Subcutaneous adipose tissue (tissue), 4 donors: ENCODE measurements around the gene AHDC1. TPM values are rescaled to one million over a fixed set of nuclear protein-coding genes. Genes with fewer than 3 reads are reported as not detected.

Experiments
- CTCF ChIP-seq: fragments of 450-650 bp; IDR thresholded peaks from one replicate; pipeline ENCODE4 v1.5.1; 2016; ENCODE audit warnings: low read depth, mild to moderate bottlenecking, control low read depth, antibody characterized with exemption, moderate library complexity
- total RNA-seq, 4 donors: library from RNA; depleted of rRNA; stranded (reverse); fragments of >200 nt; gene quantifications; one replicate each; pipeline ENCODE4 v1.1.0, GENCODE V29; 2016

Gene AHDC1
- total RNA-seq, 4 donors from 2014 or later: 2.9 to 13.6 (median 7.1) TPM

GRCh38 chr1:27601771-27602461 lies 2.0 kb downstream of the AHDC1 start:
- TF ChIP-seq CTCF: no peak

- no peak for TF ChIP-seq CTCF
Measured at GRCh38 chr1:27601321-27601770, 2.6 kb downstream of the AHDC1 start.

- no peak for TF ChIP-seq CTCF
Measured at GRCh38 chr1:27600498-27601175, 3.3 kb downstream of the AHDC1 start.

GRCh38 chr1:27599605-27600497 lies 4.1 kb downstream of the AHDC1 start:
- no peak for TF ChIP-seq CTCF

GRCh38 chr1:27598902-27599528 lies 4.9 kb downstream of the AHDC1 start:
- no peak for TF ChIP-seq CTCF

GRCh38 chr1:27598295-27598687 lies 5.7 kb downstream of the AHDC1 start:
- TF ChIP-seq CTCF: no peak
